Activated naive CD8-positive, alpha-beta T cell (primary cell): ENCODE measurements around the gene SYCE3.
"Not testable (repeated sequence)": the region's sequence is repeated elsewhere in the genome, so short reads cannot be mapped to it uniquely, and the experiment has no call there.

ENCODE experiments used
- H3K27ac Mint-ChIP-seq: one replicate; pipeline ENCODE4 v1.8.0; 2021; ENCODE audit warnings: mixed read lengths
- H3K27me3 Mint-ChIP-seq: one replicate; pipeline ENCODE4 v1.8.0; 2021; ENCODE audit warnings: mixed read lengths
- H3K36me3 Mint-ChIP-seq: one replicate; pipeline ENCODE4 v1.8.0; 2021; ENCODE audit warnings: mixed read lengths
- H3K4me1 Mint-ChIP-seq: one replicate; pipeline ENCODE4 v1.8.0; 2021; ENCODE audit warnings: low read depth, mixed read lengths
- H3K4me3 Mint-ChIP-seq: one replicate; pipeline ENCODE4 v1.8.0; 2021; ENCODE audit warnings: mild to moderate bottlenecking, mixed read lengths
- H3K9me3 Mint-ChIP-seq: one replicate; pipeline ENCODE4 v1.8.0; 2021; ENCODE audit warnings: low read depth, mixed read lengths

SYCE3 gene

GRCh38 chr22:50541667-50542026 is 21.1 kb downstream of the SYCE3 start:
- H3K36me3 Mint-ChIP-seq, H3K27me3 Mint-ChIP-seq, H3K4me3 Mint-ChIP-seq, H3K9me3 Mint-ChIP-seq: not testable (repeated sequence)
- Mint-ChIP-seq H3K27ac (peak overlapping the region; percentile 93), H3K4me1 (peaks cover 61% of the 10 kb centered on the region)

DNA sequence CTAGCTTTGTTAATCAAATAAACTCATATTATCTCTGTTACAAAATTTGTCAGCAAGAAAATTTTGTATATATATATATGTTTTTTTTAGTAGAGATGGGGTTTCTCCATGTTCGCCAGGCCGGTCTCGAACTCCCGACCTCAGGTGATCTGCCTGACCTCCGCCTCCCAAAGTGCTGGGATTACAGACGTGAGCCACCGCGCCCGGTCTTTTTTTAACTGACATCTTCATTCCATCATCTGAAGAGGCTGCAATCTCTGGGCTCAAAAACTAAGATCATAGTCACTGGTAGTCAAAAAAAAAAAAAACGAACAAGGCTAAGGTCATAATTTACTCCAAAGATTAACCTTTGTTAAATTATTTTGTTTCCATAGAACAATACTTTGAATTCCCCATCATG is 22.3 kb downstream of the SYCE3 start:
- Mint-ChIP-seq H3K27ac (peak overlapping the region; percentile 93), H3K4me3 (peak overlapping the region; percentile 35), H3K27me3 (no peaks in the 10 kb centered on the region), H3K36me3 (no peaks in the 10 kb centered on the region), H3K4me1 (peaks cover 52% of the 10 kb centered on the region), H3K9me3 (no peaks in the 10 kb centered on the region)

DNA sequence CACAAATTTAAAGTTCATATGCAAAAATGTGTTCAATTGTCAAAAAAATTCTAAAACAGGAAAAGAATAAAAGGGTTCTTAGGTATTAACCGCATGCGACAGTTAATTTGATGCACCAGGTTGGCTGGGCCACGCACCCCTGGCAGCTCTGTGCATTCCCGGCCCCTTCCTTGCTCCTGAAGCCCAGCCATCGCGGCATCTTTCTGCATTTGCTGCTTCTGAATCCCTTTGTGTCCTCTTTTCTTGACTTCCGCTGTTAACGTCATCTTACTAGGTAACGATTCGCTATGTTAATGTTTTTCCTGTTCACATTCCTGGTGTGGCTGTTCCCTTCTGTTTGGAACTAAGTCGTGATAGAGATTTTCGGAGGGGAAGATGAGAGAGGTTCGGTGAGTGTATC is 25.0 kb downstream of the SYCE3 start:
- peak overlapping the region; percentile 98 for H3K27ac Mint-ChIP-seq
- no peaks in the 10 kb centered on the region for H3K27me3 Mint-ChIP-seq
- H3K4me1 Mint-ChIP-seq: peaks cover 56% of the 10 kb centered on the region
- no peaks in the 10 kb centered on the region for H3K9me3 Mint-ChIP-seq
- no peaks in the 10 kb centered on the region for H3K36me3 Mint-ChIP-seq
- H3K4me3 Mint-ChIP-seq: peak overlapping the region; percentile 21

DNA sequence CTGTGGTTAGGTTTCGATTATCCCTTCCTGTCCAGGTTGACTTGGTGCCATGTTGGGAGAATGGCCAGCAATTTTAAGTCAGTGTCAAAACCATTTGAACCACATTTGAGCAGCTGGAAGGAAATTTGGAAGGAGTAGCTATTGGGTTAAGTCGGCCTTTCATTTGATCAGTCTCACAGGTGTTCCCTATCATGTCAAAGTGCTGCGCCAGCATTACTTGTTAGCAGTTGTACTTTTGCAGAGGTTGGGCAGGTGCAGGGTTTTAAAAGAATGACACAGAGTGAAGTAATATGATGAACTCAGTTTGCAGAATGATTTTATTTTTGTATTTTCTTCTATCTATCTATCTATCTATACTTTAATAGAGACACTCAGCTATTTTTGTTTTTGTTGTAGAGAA is 26.5 kb downstream of the SYCE3 start:
- Mint-ChIP-seq H3K4me1 (peaks cover 47% of the 10 kb centered on the region), H3K27me3 (no peaks in the 10 kb centered on the region), H3K27ac (no peak overlapping the region), H3K9me3 (no peaks in the 10 kb centered on the region), H3K36me3 (no peaks in the 10 kb centered on the region), H3K4me3 (no peak overlapping the region)

GRCh38 chr22:50535113-50535512 is 27.6 kb downstream of the SYCE3 start:
- H3K4me1 Mint-ChIP-seq: peaks cover 38% of the 10 kb centered on the region
- no peaks in the 10 kb centered on the region for H3K27me3 Mint-ChIP-seq
- no peaks in the 10 kb centered on the region for H3K9me3 Mint-ChIP-seq
- peak overlapping the region; percentile 22 for H3K27ac Mint-ChIP-seq
- no peak overlapping the region for H3K4me3 Mint-ChIP-seq
- no peaks in the 10 kb centered on the region for H3K36me3 Mint-ChIP-seq

DNA sequence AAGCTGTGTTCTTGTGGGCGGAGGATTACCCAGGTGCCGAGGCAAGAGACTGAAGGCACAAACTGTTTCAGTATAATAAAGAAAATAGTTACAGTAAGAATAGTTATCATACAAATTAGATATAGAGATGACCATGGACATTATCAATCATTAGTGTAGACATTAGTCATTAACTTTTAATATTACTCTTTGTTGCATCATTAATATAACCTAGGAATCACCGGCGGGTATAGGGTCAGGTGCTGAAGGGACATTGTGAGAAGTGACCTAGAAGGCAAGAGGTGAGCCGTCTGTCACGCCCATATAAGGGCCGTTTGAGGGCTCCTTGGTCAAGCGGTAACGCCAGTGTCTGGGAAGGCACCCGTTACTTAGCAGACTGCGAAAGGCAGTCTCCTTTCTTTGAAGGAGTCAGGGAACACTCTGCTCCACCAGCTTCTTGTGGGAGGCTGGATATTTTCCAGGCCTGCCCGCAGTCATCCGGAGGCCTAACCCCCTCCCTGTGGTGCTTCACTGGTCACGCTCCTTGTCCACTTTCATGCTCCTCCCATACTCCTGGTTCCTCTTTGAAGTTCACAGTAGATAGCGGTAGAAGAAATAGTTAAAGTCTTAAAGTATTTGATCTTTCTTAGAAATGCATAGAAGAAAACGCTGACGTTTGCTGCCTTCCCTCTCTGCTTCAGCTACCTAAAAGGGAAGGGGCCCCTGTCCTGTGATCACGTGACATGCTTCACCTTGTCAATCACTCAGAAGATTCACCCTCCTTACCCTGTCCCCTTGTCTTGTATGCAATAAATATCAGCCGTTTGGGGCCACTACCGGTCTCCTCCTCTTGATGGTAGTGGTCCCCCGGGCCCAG is 28.6 kb downstream of the SYCE3 start:
- H3K36me3 Mint-ChIP-seq, H3K27me3 Mint-ChIP-seq, H3K9me3 Mint-ChIP-seq: not testable (repeated sequence)
- peaks cover 28% of the 10 kb centered on the region for H3K4me1 Mint-ChIP-seq
- H3K27ac Mint-ChIP-seq: peak overlapping the region; percentile 76
- peak overlapping the region; percentile 60 for H3K4me3 Mint-ChIP-seq

DNA sequence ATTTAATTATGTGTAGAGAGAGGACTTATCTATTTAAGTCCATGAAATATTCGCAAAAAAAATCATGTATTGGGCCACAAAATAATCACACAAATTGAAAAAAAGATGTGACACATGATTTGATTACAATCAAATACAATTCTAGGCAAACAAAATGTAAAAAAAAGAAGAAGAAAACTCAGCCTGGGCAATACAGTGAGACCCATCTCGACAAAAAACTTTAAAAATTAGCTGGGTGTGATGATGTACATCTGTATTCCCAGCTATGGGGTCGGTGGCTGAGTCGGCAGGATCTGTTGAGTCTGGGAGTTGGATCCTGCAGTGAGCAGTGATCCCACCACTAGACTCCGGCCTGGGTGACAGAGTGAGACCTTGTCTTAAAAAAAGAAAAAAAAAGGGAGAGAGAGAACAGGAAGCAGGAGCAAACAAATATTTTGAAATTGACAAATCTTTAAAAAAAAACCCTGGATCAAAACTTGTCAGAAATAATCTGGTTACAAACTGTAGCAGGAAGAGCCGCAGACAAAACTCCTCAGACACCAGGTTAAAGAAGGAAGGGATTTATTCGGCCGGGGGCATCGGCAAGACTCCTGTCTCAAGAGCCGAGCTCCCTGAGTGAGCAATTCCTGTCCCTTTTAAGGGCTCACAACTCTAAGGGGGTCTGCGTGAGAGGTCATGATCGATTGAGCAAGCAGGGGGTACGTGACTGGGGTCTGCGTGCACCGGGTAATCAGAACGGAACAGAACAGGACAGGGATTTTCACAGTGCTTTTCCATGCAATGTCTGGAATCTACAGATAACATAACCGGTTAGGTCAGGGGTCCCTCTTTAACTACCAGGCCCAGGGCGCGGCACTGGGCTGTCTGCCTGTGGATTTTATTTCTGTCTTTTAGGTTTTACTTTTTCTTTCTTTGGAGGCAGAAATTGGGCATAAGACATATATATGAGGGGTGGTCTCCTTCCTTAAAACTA is 29.6 kb downstream of the SYCE3 start:
- peaks cover 27% of the 10 kb centered on the region for H3K4me1 Mint-ChIP-seq
- peak overlapping the region; percentile 89 for H3K4me3 Mint-ChIP-seq
- H3K36me3 Mint-ChIP-seq: no peaks in the 10 kb centered on the region
- H3K27ac Mint-ChIP-seq: peak overlapping the region; percentile 76
- no peaks in the 10 kb centered on the region for H3K9me3 Mint-ChIP-seq
- no peaks in the 10 kb centered on the region for H3K27me3 Mint-ChIP-seq

DNA sequence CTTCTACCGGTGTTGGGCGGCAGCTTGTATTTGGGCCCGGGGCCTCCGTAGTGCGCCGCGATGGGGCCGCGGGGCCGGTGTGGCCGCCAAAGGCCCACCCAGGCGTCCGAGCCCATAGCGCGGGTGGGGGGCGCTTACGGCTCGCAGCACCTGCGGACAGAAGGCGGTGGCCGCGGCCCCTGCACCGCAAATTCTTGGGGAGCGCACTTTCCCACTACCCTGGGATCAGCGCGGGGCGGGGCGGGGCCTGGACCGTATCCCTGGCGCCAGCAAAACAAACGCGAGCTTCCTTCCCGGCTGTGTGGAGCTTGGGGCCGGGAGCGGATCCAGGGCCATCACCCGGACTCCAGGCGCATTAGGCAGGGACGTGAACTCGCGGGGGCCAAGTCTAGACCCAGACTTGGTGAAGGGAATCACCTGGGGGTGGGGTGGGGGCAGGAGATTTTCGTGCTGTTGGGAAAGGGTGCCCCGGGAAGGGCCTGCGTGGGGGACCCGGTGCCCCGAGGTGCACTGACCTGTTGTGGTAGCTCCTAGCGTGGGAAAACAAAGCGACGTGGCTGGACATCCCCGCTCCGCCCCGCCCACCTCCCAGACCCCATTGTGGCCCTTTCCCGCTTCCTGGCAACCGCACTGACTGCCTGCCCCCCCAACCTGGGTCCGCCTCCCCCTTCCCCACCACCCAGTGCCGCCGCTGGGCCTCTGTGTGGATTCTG is 30.6 kb downstream of the SYCE3 start:
- H3K4me3 Mint-ChIP-seq: peak overlapping the region; percentile 89
- H3K4me1 Mint-ChIP-seq: peaks cover 30% of the 10 kb centered on the region
- no peaks in the 10 kb centered on the region for H3K9me3 Mint-ChIP-seq
- no peaks in the 10 kb centered on the region for H3K36me3 Mint-ChIP-seq
- peak overlapping the region; percentile 76 for H3K27ac Mint-ChIP-seq
- H3K27me3 Mint-ChIP-seq: no peaks in the 10 kb centered on the region

DNA sequence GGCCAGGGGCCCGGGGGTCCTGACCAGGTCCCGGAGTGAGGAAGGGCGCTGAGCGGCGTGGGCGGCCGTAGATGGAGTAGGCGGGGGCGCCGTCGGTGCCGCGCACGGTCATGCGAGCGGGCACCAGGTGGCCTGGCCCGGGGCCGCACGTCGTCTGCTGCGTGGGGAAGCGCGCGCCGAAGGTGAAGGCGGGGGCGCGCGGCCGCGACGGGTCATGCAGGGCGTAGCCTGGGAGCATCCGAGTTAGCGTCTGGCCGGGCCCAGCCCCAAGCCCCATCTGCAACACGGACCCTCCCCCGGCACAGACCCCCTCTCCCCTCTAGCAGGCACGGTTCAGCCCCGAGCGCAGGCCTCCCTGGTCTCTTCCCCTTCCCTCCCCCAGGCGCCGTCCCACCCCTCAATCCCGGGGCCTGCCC is 31.2 kb downstream of the SYCE3 start:
- Mint-ChIP-seq H3K36me3 (no peaks in the 10 kb centered on the region), H3K27me3 (no peaks in the 10 kb centered on the region), H3K4me3 (peak overlapping the region; percentile 89), H3K9me3 (no peaks in the 10 kb centered on the region), H3K27ac (peak overlapping the region; percentile 93), H3K4me1 (peaks cover 34% of the 10 kb centered on the region)

DNA sequence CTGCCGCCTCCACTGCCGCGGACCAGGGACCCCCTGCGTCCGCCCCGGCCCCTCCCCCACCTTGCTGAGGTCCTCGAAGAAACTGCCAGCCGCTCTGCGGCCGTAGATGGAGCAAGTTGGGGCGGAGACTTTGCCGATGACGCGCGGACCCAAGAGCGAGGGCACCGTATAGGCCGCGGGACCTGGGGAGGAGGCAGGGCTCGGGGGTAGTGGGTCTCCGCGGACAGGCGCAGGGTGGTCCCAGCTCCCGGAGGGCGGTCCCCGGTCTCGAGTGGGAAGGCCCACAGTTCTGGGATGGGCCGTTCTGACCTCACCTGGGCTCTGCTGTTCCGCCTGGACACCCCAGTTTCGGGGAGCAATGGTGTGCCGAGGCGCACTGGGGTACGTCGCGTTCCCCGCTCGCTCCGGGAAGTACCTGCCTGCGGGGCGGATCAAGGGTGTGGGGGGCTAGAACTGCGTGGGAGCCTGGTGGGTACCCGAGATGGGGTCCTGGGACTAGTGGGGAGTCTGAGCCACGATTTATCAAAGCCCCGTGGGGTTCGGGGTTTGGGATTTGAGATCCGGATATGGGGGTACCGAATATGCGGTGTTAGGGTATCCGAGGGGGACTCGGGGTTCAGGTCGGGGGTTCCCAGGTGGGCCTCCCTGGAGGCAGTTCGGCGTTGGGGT is 31.7 kb downstream of the SYCE3 start:
- H3K27ac Mint-ChIP-seq: peak overlapping the region; percentile 93
- H3K27me3 Mint-ChIP-seq: no peaks in the 10 kb centered on the region
- no peaks in the 10 kb centered on the region for H3K9me3 Mint-ChIP-seq
- peaks cover 34% of the 10 kb centered on the region for H3K4me1 Mint-ChIP-seq
- H3K4me3 Mint-ChIP-seq: peak overlapping the region; percentile 89
- no peaks in the 10 kb centered on the region for H3K36me3 Mint-ChIP-seq

GRCh38 chr22:50530580-50530876 is 32.2 kb downstream of the SYCE3 start:
- no peaks in the 10 kb centered on the region for H3K27me3 Mint-ChIP-seq
- peak overlapping the region; percentile 89 for H3K4me3 Mint-ChIP-seq
- no peaks in the 10 kb centered on the region for H3K9me3 Mint-ChIP-seq
- no peaks in the 10 kb centered on the region for H3K36me3 Mint-ChIP-seq
- peak overlapping the region; percentile 93 for H3K27ac Mint-ChIP-seq
- peaks cover 34% of the 10 kb centered on the region for H3K4me1 Mint-ChIP-seq

GRCh38 chr22:50529897-50530579 is 32.7 kb downstream of the SYCE3 start, which contains the start of gene TYMP:
Gene TYMP (minus strand): TSS chr22:50530012. CDS start chr22:50529709, 303 bp downstream.
- Mint-ChIP-seq H3K36me3 (no peaks in the 10 kb centered on the region), H3K4me3 (peak within 1 kb of the TSS; percentile 89), H3K9me3 (no peaks in the 10 kb centered on the region), H3K27ac (peak within 1 kb of the TSS; percentile 93), H3K27me3 (no peaks in the 10 kb centered on the region), H3K4me1 (peaks cover 34% of the 10 kb centered on the region)

- Mint-ChIP-seq H3K4me3 (peak overlapping the region; percentile 61), H3K27me3 (no peaks in the 10 kb centered on the region), H3K36me3 (peaks cover 2% of the 10 kb centered on the region), H3K9me3 (no peaks in the 10 kb centered on the region), H3K4me1 (peaks cover 37% of the 10 kb centered on the region), H3K27ac (no peak overlapping the region)
These were observed 33.3 kb downstream of the SYCE3 start for GRCh38 chr22:50529416-50529896.
